Progenitor cell of endocrine pancreas (in vitro differentiated cells): ENCODE measurements around the gene DSE. TPM values are rescaled to one million over a fixed set of nuclear protein-coding genes. Genes with fewer than 3 reads are reported as not detected.

ENCODE experiments used
- DNase-seq: peaks from one replicate; pipeline ENCODE4 v3.0.0; 2021; ENCODE audit warnings: low spot score; ENCODE audit not compliant: unreplicated experiment
- H3K27ac Mint-ChIP-seq: 2 replicates; pipeline ENCODE4 v1.8.0; 2021; ENCODE audit warnings: mild to moderate bottlenecking, moderate library complexity, mixed read lengths
- H3K27me3 Mint-ChIP-seq: 2 replicates; pipeline ENCODE4 v1.8.0; 2021; ENCODE audit warnings: mixed read lengths
- H3K36me3 Mint-ChIP-seq: 2 replicates; pipeline ENCODE4 v1.8.0; 2022; ENCODE audit warnings: mixed read lengths; ENCODE audit not compliant: insufficient read depth
- H3K4me1 Mint-ChIP-seq: 2 replicates; pipeline ENCODE4 v1.8.0; 2021; ENCODE audit warnings: low read depth, mixed read lengths
- H3K4me3 Mint-ChIP-seq: 2 replicates; pipeline ENCODE4 v1.8.0; 2021; ENCODE audit warnings: low read depth, mild to moderate bottlenecking, moderate library complexity, mixed read lengths
- H3K9me3 Mint-ChIP-seq: 2 replicates; pipeline ENCODE4 v1.8.0; 2021; ENCODE audit warnings: low read depth, mixed read lengths
- total RNA-seq: library from RNA; stranded (reverse); gene quantifications from 2 replicates; pipeline ENCODE4 v1.2.1, GENCODE V29; 2021
- TF ChIP-seq, protein P1 (sequence below): fragments of 200-600 bp; sonication (generic); IDR thresholded peaks from one replicate; pipeline ENCODE4 v1.5.0; 2021; ENCODE audit warnings: antibody characterized with exemption, mild to moderate bottlenecking; ENCODE audit not compliant: unreplicated experiment

DSE gene
- total RNA-seq, 1 donor from 2014 or later: 20.4 TPM

DNA sequence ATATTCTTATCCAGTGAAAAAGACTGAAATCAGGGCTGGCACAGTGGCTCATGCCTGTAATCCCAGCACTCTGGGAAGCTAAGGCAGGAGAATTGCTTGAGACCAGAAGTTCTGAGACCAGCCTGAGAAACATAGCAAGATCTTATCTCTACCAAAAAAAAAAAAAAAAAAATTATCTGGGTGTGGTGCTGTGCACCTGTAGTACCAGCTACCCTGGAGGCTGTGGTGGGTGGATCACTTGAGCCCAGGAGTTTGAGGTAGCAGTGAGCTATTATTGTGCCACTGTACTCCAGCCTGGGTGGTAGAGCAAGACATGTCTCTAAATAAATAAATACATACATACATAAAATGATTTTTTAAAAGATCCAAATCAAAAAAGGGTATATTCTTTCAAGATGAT lies 96.8 kb downstream of the DSE start:
- H3K4me1 Mint-ChIP-seq: peaks cover 10% of the 10 kb centered on the region
- peaks cover 32% of the 10 kb centered on the region for H3K27me3 Mint-ChIP-seq
- H3K4me3 Mint-ChIP-seq: no peak overlapping the region
- H3K27ac Mint-ChIP-seq: no peak overlapping the region
- no peaks in the 10 kb centered on the region for H3K36me3 Mint-ChIP-seq
- peaks cover 2% of the 10 kb centered on the region for H3K9me3 Mint-ChIP-seq
- TF ChIP-seq, protein P1, sequence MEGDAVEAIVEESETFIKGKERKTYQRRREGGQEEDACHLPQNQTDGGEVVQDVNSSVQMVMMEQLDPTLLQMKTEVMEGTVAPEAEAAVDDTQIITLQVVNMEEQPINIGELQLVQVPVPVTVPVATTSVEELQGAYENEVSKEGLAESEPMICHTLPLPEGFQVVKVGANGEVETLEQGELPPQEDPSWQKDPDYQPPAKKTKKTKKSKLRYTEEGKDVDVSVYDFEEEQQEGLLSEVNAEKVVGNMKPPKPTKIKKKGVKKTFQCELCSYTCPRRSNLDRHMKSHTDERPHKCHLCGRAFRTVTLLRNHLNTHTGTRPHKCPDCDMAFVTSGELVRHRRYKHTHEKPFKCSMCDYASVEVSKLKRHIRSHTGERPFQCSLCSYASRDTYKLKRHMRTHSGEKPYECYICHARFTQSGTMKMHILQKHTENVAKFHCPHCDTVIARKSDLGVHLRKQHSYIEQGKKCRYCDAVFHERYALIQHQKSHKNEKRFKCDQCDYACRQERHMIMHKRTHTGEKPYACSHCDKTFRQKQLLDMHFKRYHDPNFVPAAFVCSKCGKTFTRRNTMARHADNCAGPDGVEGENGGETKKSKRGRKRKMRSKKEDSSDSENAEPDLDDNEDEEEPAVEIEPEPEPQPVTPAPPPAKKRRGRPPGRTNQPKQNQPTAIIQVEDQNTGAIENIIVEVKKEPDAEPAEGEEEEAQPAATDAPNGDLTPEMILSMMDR: no peak
- no peak for DNase-seq

- no peak for DNase-seq
- no peak overlapping the region for H3K27ac Mint-ChIP-seq
- H3K36me3 Mint-ChIP-seq: no peaks in the 10 kb centered on the region
- H3K4me3 Mint-ChIP-seq: no peak overlapping the region
- TF ChIP-seq, protein P1: no peak
- H3K4me1 Mint-ChIP-seq: peaks cover 8% of the 10 kb centered on the region
- H3K27me3 Mint-ChIP-seq: peaks cover 24% of the 10 kb centered on the region
- H3K9me3 Mint-ChIP-seq: peaks cover 2% of the 10 kb centered on the region
Measured at GRCh38 chr6:116468293-116468692, 97.5 kb downstream of the DSE start.

DNA sequence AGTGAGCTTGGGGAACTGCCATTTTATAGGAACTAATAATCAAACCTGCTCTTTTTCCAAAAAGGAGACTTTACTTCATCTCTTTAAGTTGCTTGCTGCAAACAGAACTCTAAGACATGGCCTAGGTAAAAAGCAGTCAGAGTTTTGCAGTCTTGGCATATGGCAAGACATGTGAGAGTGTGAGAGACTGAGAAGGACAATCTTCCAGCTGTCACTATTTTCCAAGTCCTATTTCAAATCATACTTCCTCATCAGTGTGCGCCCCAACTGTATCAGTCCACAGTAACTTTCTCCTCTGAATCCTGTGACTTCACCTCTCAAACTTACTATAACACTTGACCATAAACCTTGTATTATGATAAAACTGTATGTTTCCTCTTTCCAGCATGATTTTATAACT lies 100.8 kb downstream of the DSE start:
- H3K4me3 Mint-ChIP-seq: no peak overlapping the region

DNA sequence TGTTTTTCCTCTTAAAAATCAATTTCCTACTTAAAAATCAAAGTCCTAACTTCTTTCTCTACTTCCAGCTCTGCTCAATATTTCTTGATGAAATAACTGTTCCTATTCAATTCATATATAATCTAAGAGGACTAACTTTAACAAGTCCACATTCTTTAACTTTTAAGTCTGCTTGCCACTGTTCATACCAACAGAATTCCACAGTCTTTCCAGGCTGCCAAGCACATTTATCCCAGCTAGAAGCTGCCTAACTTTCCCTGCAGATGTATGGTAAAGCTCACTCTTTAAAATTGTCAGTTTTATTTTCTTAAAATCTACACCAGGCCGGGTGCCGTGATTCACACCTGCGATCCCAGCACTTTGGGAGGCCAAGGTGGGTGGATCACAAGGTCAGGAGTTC lies 102.0 kb downstream of the DSE start:
- DNase-seq: no peak
- no peak overlapping the region for H3K27ac Mint-ChIP-seq
- TF ChIP-seq, protein P1: no peak
- H3K36me3 Mint-ChIP-seq: no peaks in the 10 kb centered on the region
- H3K4me1 Mint-ChIP-seq: no peaks in the 10 kb centered on the region
- no peaks in the 10 kb centered on the region for H3K27me3 Mint-ChIP-seq
- no peak overlapping the region for H3K4me3 Mint-ChIP-seq
- H3K9me3 Mint-ChIP-seq: peaks cover 2% of the 10 kb centered on the region

More for the DNA sequence above, 100.8 kb downstream of the DSE start:
- Mint-ChIP-seq H3K27me3 (peaks cover 2% of the 10 kb centered on the region), H3K36me3 (no peaks in the 10 kb centered on the region), H3K9me3 (peaks cover 2% of the 10 kb centered on the region), H3K27ac (no peak overlapping the region), H3K4me1 (peaks cover 7% of the 10 kb centered on the region)
- TF ChIP-seq, protein P1: no peak
- no peak for DNase-seq

GRCh38 chr6:116475141-116475540 lies 104.4 kb downstream of the DSE start:
- H3K4me1 Mint-ChIP-seq: no peaks in the 10 kb centered on the region
- no peaks in the 10 kb centered on the region for H3K36me3 Mint-ChIP-seq
- H3K9me3 Mint-ChIP-seq: peaks cover 3% of the 10 kb centered on the region
- no peak overlapping the region for H3K4me3 Mint-ChIP-seq
- H3K27ac Mint-ChIP-seq: no peak overlapping the region
- H3K27me3 Mint-ChIP-seq: no peaks in the 10 kb centered on the region
- TF ChIP-seq, protein P1: no peak
- DNase-seq: no peak
